ENCODE data around the gene BMERB1. TPM values are rescaled to one million over a fixed set of nuclear protein-coding genes. Genes with fewer than 3 reads are reported as not detected.
"Not testable (repeated sequence)": the region's sequence is repeated elsewhere in the genome, so short reads cannot be mapped to it uniquely, and the experiment has no call there.

Gene BMERB1
- total and polyA plus RNA-seq, 2 experiments from 2014 or later = 17.3 to 28.1 TPM

- H3K4me1 ChIP-seq (ENCODE audit: insufficient read depth) = peaks cover 11% of the 10 kb centered on the region
- peaks cover 22% of the 10 kb centered on the region for H3K4me1 Mint-ChIP-seq
- H3K36me3 Mint-ChIP-seq (ENCODE audit: low read depth); H3K27ac Mint-ChIP-seq; H3K4me3 ChIP-seq; H3K9me2 ChIP-seq (ENCODE audit: insufficient read depth); H3K36me3 ChIP-seq (ENCODE audit: insufficient read depth); DNase-seq (ENCODE audit: low spot score); H3K4me2 ChIP-seq; H3K27me3 Mint-ChIP-seq (ENCODE audit: insufficient read depth, low read depth, poor library complexity); H3K9me3 Mint-ChIP-seq; H3K27me3 ChIP-seq (ENCODE audit: insufficient read depth); ATAC-seq; H3F3A ChIP-seq (replicated peaks; ENCODE audit: low read depth); H3K27ac ChIP-seq (ENCODE audit: low read depth); H2AFZ ChIP-seq; H3K4me3 Mint-ChIP-seq; H3K79me2 ChIP-seq (replicated peaks; ENCODE audit: insufficient read depth); H4K20me1 ChIP-seq (replicated peaks; ENCODE audit: insufficient read depth): not testable (repeated sequence)
These were observed 139.7 kb downstream of the BMERB1 start for GRCh38 chr16:15573896-15574613.

DNA sequence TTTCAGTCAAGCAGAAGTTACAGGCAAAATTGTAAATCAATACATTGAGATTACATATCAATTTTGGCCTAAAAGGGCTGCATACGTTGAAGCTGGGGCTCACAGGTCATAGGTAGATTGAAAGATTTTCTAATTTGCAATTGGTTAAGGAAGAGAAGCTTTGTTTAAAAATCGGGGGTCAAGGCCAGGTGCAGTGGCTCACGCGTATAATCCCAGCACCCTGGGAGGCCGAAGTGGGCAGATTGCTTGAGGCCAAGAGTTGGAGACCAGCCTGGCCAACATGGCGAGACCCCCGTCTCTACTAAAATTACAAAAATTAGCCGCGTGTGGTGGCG lies 140.2 kb downstream of the BMERB1 start:
- ATAC-seq (no peak), DNase-seq (ENCODE audit: low spot score) (no peak)
- H4K20me1 ChIP-seq (replicated peaks; ENCODE audit: insufficient read depth) = no peaks in the 10 kb centered on the region
- peaks cover 3% of the 10 kb centered on the region; the same call in 1 of the 2 replicates for H3K36me3 ChIP-seq (ENCODE audit: insufficient read depth)
- H3F3A ChIP-seq (replicated peaks; ENCODE audit: low read depth) = no peaks in the 10 kb centered on the region
- peaks cover 6% of the 10 kb centered on the region for H3K27me3 Mint-ChIP-seq (ENCODE audit: insufficient read depth, low read depth, poor library complexity)
- H3K36me3 Mint-ChIP-seq (ENCODE audit: low read depth) = no peaks in the 10 kb centered on the region
- H3K79me2 ChIP-seq (replicated peaks; ENCODE audit: insufficient read depth) = no peaks in the 10 kb centered on the region
- peaks cover 11% of the 10 kb centered on the region for H3K4me1 ChIP-seq (ENCODE audit: insufficient read depth)
- H3K4me3 Mint-ChIP-seq = no peak overlapping the region
- H2AFZ ChIP-seq = no peak overlapping the region
- no peak overlapping the region for H3K4me2 ChIP-seq
- no peaks in the 10 kb centered on the region; the same call in 2 of the 3 replicates for H3K9me3 Mint-ChIP-seq
- H3K27ac Mint-ChIP-seq = no peak overlapping the region
- 0 out of 2 replicates have a peak, but pooled peaks cover 3% of the 10 kb centered on the region for H3K9me2 ChIP-seq (ENCODE audit: insufficient read depth)
- no peaks in the 10 kb centered on the region for H3K27me3 ChIP-seq (ENCODE audit: insufficient read depth)
- H3K4me3 ChIP-seq = no peak overlapping the region
- H3K27ac ChIP-seq (ENCODE audit: low read depth) = no peak overlapping the region
- peaks cover 22% of the 10 kb centered on the region for H3K4me1 Mint-ChIP-seq
- TF ChIP-seq ZNF114 (CRISPR knock-in tag; IDR thresholded peaks at IDR 0.05) (no peak), CREB1 (CRISPR knock-in tag; IDR thresholded peaks at IDR 0.05; ENCODE audit: low read depth) (no peak), CTCF (conservative IDR thresholded peaks at IDR 0.05; ENCODE audit: low read depth in 2 of 2) (no peak), ZNF331 (CRISPR knock-in tag; IDR thresholded peaks at IDR 0.05; ENCODE audit: low read depth) (no peak), EZH2 (IDR thresholded peaks at IDR 0.05; ENCODE audit: low read depth, unreplicated experiment) (no peak), NANOG (IDR thresholded peaks at IDR 0.05; ENCODE audit: borderline replicate concordance) (no peak), REST (IDR thresholded peaks at IDR 0.05; ENCODE audit: unreplicated experiment) (no peak), JUNB (IDR thresholded peaks at IDR 0.05; ENCODE audit: unreplicated experiment) (no peak), EZH2phosphoT487 (IDR thresholded peaks at IDR 0.05; ENCODE audit: unreplicated experiment) (no peak), POLR2AphosphoS5 (IDR thresholded peaks at IDR 0.05; ENCODE audit: low read depth) (no peak)
- TF ChIP-seq, protein P1, sequence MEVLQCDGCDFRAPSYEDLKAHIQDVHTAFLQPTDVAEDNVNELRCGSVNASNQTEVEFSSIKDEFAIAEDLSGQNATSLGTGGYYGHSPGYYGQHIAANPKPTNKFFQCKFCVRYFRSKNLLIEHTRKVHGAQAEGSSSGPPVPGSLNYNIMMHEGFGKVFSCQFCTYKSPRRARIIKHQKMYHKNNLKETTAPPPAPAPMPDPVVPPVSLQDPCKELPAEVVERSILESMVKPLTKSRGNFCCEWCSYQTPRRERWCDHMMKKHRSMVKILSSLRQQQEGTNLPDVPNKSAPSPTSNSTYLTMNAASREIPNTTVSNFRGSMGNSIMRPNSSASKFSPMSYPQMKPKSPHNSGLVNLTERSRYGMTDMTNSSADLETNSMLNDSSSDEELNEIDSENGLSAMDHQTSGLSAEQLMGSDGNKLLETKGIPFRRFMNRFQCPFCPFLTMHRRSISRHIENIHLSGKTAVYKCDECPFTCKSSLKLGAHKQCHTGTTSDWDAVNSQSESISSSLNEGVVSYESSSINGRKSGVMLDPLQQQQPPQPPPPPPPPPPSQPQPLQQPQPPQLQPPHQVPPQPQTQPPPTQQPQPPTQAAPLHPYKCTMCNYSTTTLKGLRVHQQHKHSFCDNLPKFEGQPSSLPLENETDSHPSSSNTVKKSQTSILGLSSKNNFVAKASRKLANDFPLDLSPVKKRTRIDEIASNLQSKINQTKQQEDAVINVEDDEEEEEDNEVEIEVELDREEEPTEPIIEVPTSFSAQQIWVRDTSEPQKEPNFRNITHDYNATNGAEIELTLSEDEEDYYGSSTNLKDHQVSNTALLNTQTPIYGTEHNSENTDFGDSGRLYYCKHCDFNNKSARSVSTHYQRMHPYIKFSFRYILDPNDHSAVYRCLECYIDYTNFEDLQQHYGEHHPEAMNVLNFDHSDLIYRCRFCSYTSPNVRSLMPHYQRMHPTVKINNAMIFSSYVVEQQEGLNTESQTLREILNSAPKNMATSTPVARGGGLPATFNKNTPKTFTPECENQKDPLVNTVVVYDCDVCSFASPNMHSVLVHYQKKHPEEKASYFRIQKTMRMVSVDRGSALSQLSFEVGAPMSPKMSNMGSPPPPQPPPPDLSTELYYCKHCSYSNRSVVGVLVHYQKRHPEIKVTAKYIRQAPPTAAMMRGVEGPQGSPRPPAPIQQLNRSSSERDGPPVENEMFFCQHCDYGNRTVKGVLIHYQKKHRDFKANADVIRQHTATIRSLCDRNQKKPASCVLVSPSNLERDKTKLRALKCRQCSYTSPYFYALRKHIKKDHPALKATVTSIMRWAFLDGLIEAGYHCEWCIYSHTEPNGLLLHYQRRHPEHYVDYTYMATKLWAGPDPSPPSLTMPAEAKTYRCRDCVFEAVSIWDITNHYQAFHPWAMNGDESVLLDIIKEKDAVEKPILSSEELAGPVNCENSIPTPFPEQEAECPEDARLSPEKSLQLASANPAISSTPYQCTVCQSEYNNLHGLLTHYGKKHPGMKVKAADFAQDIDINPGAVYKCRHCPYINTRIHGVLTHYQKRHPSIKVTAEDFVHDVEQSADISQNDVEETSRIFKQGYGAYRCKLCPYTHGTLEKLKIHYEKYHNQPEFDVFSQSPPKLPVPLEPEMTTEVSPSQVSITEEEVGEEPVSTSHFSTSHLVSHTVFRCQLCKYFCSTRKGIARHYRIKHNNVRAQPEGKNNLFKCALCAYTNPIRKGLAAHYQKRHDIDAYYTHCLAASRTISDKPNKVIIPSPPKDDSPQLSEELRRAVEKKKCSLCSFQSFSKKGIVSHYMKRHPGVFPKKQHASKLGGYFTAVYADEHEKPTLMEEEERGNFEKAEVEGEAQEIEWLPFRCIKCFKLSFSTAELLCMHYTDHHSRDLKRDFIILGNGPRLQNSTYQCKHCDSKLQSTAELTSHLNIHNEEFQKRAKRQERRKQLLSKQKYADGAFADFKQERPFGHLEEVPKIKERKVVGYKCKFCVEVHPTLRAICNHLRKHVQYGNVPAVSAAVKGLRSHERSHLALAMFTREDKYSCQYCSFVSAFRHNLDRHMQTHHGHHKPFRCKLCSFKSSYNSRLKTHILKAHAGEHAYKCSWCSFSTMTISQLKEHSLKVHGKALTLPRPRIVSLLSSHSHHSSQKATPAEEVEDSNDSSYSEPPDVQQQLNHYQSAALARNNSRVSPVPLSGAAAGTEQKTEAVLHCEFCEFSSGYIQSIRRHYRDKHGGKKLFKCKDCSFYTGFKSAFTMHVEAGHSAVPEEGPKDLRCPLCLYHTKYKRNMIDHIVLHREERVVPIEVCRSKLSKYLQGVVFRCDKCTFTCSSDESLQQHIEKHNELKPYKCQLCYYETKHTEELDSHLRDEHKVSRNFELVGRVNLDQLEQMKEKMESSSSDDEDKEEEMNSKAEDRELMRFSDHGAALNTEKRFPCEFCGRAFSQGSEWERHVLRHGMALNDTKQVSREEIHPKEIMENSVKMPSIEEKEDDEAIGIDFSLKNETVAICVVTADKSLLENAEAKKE (CRISPR knock-in tag; IDR thresholded peaks at IDR 0.05) = no peak
